Lower leg skin (tissue), 3 donors: ENCODE results near the gene NEU1.
"Not testable (repeated sequence)": the region's sequence is repeated elsewhere in the genome, so short reads cannot be mapped to it uniquely, and the experiment has no call there.

Source experiments
- POLR2A ChIP-seq, 2 donors: fragments of 450-650 bp; IDR thresholded peaks; one replicate each; pipeline ENCODE4 v1.6.1; 2016 to 2017; ENCODE audit warnings: antibody characterized with exemption in 2 of 2, mild to moderate bottlenecking in 1 of 2, moderate library complexity in 1 of 2
- TF ChIP-seq, protein P1 (sequence below), 3 donors: fragments of 450-650 bp; IDR thresholded peaks; one replicate each; pipeline ENCODE4 v1.5.1; 2016; ENCODE audit warnings: antibody characterized with exemption in 3 of 3, mild to moderate bottlenecking in 3 of 3, moderate library complexity in 2 of 3

DNA sequence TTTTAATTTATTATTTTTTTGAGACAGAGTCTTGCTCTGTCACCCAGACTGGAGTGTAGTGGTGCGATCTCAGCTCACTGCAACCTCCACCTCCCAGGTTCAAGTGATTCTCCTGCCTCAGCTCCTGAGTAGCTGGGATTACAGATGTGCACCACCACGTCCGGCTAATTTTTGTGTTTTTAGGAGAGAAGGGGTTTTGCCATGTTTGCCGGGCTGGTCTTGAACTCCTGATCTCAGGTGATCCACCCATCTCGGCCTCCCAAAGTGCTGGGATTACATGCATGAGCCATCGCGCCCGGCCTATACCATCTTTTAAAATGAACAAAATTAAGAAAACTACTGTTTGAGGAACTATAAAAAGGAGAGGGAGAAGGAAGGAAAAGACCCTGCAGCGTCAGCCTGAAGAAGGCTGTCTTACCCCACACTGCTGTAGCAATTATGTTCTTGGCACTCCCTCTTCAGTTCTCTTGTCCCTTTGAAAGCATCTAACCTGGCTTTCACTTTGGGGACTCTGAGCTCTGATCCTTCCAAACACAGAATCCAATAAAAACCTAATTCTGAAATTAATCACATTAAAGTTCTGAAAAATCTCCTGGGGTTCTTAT, 38.9 kb downstream of the NEU1 start:
- TF ChIP-seq, protein P1, sequence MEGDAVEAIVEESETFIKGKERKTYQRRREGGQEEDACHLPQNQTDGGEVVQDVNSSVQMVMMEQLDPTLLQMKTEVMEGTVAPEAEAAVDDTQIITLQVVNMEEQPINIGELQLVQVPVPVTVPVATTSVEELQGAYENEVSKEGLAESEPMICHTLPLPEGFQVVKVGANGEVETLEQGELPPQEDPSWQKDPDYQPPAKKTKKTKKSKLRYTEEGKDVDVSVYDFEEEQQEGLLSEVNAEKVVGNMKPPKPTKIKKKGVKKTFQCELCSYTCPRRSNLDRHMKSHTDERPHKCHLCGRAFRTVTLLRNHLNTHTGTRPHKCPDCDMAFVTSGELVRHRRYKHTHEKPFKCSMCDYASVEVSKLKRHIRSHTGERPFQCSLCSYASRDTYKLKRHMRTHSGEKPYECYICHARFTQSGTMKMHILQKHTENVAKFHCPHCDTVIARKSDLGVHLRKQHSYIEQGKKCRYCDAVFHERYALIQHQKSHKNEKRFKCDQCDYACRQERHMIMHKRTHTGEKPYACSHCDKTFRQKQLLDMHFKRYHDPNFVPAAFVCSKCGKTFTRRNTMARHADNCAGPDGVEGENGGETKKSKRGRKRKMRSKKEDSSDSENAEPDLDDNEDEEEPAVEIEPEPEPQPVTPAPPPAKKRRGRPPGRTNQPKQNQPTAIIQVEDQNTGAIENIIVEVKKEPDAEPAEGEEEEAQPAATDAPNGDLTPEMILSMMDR (IDR thresholded peaks at IDR 0.05), result not testable (repeated sequence)
- not testable (repeated sequence) for TF ChIP-seq POLR2A (IDR thresholded peaks at IDR 0.05)
